H1 (cell line): ENCODE results near the gene FAM210A. TPM values are rescaled to one million over a fixed set of nuclear protein-coding genes. Genes with fewer than 3 reads are reported as not detected.

Experiments
- CBX5 ChIP-seq: fragments of 300-800, 300-1000 bp; sonication (generic); IDR thresholded peaks from 2 replicates; pipeline ENCODE4 v1.7.1; 2016; ENCODE audit warnings: antibody characterized with exemption, low read length, low read depth
- KDM1A ChIP-seq: fragments of 200-600, 300-600 bp; sonication (generic); IDR thresholded peaks from 2 replicates; pipeline ENCODE4 v1.7.1; 2016; ENCODE audit warnings: mild to moderate bottlenecking, low read length, borderline replicate concordance
- KDM4A ChIP-seq: IDR thresholded peaks from one replicate; pipeline ENCODE4 v1.7.1; 2012; ENCODE audit warnings: low read depth, mild to moderate bottlenecking, moderate library complexity, low read length, inconsistent platforms; ENCODE audit not compliant: severe bottlenecking
- RFX5 ChIP-seq: IDR thresholded peaks from 2 replicates; pipeline ENCODE4 v1.6.1; 2011; ENCODE audit warnings: low read depth, low read length, improper control_type of control experiment, borderline replicate concordance
- polyA plus RNA-seq, 7 experiments: library from polyadenylated mRNA; depleted of rRNA in 3 of 7; stranded (reverse) in 5 of 7; unstranded in 2 of 7; fragments of >200 nt in 5 of 7; fragments of 200-250 nt in 2 of 7; gene quantifications; 1 replicate in 5 of 7; 2 replicates in 1 of 7; 4 replicates in 1 of 7; pipeline versions ENCODE4 v1.2.1 to v1.2.3, GENCODE V29; 2011 to 2013; ENCODE audit warnings: missing spikeins in 2 of 7, mixed read lengths in 2 of 7
- total RNA-seq: library from RNA; stranded (reverse); fragmentation: NEBNext Ultra II Directional; extraction: Animal tissue kit (Norgen Biotek cat#: 25700); gene quantifications from 2 replicates; pipeline ENCODE4 v1.2.1, GENCODE V29; 2021
- TF ChIP-seq, protein P1 (sequence below): fragments of 300-600 bp; sonication (generic); IDR thresholded peaks from 2 replicates; pipeline ENCODE4 v1.7.1; 2012; ENCODE audit warnings: low read length, moderate library complexity, mild to moderate bottlenecking, inconsistent platforms; ENCODE audit not compliant: insufficient replicate concordance

Gene FAM210A
- total and polyA plus RNA-seq, 2 of the 8 experiments (the other 6 are each of a cell fraction or from before 2014, with no cell fraction given): 8.2 to 25.4 TPM

DNA sequence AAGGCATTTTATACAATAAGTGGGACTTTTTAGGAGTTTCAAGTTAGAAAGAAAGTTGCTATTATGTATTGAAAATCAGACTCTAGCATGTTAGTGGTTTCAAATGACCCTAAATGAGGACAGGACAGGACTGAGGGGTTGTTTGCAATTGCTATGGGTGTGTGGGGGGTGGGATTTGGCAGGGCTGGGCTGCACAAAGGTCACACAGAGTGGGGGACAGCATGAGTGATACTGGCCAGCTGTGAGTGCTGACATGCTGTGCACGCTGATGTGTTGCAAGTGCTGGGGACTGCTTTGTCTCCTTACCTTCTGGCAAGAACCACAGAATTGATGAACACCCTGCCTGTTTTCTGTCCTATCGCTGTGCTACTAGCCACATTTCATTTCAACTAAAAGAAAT lies 29.9 kb upstream of the FAM210A start (continued):
- TF ChIP-seq, protein P1, sequence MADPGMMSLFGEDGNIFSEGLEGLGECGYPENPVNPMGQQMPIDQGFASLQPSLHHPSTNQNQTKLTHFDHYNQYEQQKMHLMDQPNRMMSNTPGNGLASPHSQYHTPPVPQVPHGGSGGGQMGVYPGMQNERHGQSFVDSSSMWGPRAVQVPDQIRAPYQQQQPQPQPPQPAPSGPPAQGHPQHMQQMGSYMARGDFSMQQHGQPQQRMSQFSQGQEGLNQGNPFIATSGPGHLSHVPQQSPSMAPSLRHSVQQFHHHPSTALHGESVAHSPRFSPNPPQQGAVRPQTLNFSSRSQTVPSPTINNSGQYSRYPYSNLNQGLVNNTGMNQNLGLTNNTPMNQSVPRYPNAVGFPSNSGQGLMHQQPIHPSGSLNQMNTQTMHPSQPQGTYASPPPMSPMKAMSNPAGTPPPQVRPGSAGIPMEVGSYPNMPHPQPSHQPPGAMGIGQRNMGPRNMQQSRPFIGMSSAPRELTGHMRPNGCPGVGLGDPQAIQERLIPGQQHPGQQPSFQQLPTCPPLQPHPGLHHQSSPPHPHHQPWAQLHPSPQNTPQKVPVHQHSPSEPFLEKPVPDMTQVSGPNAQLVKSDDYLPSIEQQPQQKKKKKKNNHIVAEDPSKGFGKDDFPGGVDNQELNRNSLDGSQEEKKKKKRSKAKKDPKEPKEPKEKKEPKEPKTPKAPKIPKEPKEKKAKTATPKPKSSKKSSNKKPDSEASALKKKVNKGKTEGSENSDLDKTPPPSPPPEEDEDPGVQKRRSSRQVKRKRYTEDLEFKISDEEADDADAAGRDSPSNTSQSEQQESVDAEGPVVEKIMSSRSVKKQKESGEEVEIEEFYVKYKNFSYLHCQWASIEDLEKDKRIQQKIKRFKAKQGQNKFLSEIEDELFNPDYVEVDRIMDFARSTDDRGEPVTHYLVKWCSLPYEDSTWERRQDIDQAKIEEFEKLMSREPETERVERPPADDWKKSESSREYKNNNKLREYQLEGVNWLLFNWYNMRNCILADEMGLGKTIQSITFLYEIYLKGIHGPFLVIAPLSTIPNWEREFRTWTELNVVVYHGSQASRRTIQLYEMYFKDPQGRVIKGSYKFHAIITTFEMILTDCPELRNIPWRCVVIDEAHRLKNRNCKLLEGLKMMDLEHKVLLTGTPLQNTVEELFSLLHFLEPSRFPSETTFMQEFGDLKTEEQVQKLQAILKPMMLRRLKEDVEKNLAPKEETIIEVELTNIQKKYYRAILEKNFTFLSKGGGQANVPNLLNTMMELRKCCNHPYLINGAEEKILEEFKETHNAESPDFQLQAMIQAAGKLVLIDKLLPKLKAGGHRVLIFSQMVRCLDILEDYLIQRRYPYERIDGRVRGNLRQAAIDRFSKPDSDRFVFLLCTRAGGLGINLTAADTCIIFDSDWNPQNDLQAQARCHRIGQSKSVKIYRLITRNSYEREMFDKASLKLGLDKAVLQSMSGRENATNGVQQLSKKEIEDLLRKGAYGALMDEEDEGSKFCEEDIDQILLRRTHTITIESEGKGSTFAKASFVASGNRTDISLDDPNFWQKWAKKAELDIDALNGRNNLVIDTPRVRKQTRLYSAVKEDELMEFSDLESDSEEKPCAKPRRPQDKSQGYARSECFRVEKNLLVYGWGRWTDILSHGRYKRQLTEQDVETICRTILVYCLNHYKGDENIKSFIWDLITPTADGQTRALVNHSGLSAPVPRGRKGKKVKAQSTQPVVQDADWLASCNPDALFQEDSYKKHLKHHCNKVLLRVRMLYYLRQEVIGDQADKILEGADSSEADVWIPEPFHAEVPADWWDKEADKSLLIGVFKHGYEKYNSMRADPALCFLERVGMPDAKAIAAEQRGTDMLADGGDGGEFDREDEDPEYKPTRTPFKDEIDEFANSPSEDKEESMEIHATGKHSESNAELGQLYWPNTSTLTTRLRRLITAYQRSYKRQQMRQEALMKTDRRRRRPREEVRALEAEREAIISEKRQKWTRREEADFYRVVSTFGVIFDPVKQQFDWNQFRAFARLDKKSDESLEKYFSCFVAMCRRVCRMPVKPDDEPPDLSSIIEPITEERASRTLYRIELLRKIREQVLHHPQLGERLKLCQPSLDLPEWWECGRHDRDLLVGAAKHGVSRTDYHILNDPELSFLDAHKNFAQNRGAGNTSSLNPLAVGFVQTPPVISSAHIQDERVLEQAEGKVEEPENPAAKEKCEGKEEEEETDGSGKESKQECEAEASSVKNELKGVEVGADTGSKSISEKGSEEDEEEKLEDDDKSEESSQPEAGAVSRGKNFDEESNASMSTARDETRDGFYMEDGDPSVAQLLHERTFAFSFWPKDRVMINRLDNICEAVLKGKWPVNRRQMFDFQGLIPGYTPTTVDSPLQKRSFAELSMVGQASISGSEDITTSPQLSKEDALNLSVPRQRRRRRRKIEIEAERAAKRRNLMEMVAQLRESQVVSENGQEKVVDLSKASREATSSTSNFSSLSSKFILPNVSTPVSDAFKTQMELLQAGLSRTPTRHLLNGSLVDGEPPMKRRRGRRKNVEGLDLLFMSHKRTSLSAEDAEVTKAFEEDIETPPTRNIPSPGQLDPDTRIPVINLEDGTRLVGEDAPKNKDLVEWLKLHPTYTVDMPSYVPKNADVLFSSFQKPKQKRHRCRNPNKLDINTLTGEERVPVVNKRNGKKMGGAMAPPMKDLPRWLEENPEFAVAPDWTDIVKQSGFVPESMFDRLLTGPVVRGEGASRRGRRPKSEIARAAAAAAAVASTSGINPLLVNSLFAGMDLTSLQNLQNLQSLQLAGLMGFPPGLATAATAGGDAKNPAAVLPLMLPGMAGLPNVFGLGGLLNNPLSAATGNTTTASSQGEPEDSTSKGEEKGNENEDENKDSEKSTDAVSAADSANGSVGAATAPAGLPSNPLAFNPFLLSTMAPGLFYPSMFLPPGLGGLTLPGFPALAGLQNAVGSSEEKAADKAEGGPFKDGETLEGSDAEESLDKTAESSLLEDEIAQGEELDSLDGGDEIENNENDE: no peak
- TF ChIP-seq KDM1A (no peak), RFX5 (no peak), CBX5 (no peak), KDM4A (no peak)
